ENCODE data around the gene NAGLU.

Gene NAGLU

DNA sequence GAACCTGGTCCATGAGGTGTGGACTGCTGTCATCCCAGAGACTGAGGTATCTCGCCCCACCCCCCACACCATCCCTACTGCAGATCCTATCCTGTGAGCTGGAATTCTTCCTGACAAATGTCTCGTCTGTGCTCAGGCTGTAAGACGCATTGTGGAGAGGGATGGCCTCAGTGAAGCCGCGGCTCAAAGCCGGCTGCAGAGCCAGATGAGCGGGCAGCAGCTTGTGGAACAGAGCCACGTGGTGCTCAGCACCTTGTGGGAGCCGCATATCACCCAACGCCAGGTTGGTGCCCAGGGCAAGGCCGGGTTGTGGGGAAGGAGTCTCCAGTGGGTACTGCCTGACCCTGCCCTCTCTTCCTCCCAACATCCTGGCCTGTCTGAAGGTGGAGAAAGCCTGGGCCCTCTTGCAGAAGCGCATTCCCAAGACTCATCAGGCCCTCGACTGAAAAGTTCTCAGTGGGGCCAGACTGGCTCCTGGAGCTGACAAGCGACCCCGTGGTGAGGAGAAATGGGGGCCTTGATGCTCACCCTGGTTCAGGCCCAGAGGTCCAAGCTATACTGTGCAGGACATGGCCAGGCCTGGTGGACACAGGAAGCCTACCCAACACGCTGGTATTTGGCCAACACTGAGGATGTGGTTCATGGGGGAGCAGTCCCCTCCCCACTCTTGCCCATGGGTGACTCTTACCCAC lies 29.6 kb downstream of the NAGLU start:
- DNase-seq (ENCODE audit: low spot score) = no peak
- POLR2A ChIA-PET (ENCODE audit: low non-redundant PET) = no interaction called here
- peak overlapping the region; percentile 89 for H3K27ac ChIP-seq
- CTCF ChIA-PET = interaction anchor here (0.6 to 1.4 kb wide), 2 partner anchors 18 to 1103 kb away, joined by 3 read pairs; no protein-coding TSS in a partner anchor
- TF ChIP-seq, protein P1, sequence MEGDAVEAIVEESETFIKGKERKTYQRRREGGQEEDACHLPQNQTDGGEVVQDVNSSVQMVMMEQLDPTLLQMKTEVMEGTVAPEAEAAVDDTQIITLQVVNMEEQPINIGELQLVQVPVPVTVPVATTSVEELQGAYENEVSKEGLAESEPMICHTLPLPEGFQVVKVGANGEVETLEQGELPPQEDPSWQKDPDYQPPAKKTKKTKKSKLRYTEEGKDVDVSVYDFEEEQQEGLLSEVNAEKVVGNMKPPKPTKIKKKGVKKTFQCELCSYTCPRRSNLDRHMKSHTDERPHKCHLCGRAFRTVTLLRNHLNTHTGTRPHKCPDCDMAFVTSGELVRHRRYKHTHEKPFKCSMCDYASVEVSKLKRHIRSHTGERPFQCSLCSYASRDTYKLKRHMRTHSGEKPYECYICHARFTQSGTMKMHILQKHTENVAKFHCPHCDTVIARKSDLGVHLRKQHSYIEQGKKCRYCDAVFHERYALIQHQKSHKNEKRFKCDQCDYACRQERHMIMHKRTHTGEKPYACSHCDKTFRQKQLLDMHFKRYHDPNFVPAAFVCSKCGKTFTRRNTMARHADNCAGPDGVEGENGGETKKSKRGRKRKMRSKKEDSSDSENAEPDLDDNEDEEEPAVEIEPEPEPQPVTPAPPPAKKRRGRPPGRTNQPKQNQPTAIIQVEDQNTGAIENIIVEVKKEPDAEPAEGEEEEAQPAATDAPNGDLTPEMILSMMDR (conservative IDR thresholded peaks at IDR 0.05; ENCODE audit: low read depth) = no peak

DNA sequence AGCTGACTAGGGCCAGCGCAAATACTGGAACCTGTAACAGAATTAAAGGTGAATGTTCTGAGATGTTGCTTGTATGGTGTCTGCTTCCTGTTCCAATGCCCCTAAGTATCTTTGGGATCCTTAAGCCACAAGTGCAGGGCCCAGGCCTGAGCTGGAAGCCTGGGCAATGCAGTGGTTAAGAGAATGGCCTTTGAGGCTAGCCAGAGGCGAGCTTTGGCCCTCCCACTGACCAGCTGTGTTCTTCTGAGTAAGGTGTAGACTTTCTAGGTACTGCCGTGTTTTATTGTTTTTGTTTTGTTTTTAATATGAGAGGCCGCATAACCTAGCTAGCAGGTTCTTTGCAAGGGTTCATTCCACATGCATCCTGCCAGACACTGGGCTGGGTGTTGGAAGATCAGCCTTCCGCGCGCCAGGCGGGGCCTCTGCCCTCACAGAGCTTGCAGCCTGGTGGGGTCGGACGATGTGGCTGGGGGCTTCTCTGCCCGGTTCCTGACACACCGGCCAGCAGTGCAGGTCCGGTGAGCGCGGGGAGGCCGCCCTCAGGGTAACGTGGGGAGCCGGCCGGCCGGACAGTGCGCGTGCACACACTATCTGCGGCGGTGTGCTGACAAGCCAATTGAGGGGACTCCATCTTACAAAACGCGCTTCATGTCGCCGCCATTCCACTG lies 30.3 kb downstream of the NAGLU start:
- no peak for DNase-seq (ENCODE audit: low spot score)
- TF ChIP-seq, protein P1 (conservative IDR thresholded peaks at IDR 0.05; ENCODE audit: low read depth) = no peak
- ChIA-PET POLR2A (ENCODE audit: low non-redundant PET) (no interaction called here), CTCF (interaction anchor here (0.6 to 1.4 kb wide), 2 partner anchors 17 to 1102 kb away, joined by 3 read pairs; no protein-coding TSS in a partner anchor)
- peak overlapping the region; percentile 89 for H3K27ac ChIP-seq

DNA sequence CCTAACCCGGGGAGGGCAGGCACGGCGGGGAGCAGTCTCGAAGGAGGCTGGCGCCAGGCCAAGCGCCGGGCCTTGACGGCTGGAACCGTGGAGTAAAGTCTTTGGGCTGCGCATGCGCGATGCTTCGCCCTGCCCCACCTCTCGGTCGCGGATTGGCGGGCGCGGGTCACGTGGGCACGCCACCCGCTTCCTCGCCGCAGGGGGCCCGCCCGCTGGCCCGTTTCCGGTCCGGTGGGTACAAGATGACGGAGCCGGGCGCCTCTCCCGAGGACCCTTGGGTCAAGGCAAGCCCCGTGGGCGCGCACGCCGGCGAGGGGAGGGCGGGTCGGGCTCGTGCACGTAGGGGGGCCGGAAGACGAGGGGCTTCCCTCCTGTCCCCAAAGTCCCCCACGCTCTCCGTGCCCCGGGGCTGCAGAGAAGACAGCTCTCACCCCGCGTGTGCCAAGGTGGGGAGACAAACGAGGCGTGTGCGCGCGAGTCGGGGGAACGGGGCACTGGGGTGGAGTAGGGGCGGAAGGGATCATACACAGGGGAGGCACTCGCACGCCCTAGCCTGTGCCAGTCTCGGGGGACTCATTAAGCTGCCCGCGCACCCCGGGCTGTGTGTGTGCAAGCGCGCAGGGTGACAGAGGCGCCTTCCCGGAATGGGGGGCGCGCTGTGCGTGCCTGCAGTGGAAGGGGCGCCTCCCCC lies 31.0 kb downstream of the NAGLU start, which contains the start of gene MLX:
MLX (plus strand) TSS at position 218 of the 691 bp plus-strand sequence; CDS start at position 243, 25 bp downstream.
- peak; percentile 100 for DNase-seq (ENCODE audit: low spot score)
- TF ChIP-seq, protein P1 (conservative IDR thresholded peaks at IDR 0.05; ENCODE audit: low read depth) = no peak
- CTCF ChIA-PET = interaction anchor here (0.6 to 1.4 kb wide), 4 partner anchors 16 to 197 kb away, joined by 3 to 5 read pairs (median 3); no protein-coding TSS in a partner anchor
- POLR2A ChIA-PET (ENCODE audit: low non-redundant PET) = no interaction called here
- H3K27ac ChIP-seq = peak within 1 kb of the TSS; percentile 89

DNA sequence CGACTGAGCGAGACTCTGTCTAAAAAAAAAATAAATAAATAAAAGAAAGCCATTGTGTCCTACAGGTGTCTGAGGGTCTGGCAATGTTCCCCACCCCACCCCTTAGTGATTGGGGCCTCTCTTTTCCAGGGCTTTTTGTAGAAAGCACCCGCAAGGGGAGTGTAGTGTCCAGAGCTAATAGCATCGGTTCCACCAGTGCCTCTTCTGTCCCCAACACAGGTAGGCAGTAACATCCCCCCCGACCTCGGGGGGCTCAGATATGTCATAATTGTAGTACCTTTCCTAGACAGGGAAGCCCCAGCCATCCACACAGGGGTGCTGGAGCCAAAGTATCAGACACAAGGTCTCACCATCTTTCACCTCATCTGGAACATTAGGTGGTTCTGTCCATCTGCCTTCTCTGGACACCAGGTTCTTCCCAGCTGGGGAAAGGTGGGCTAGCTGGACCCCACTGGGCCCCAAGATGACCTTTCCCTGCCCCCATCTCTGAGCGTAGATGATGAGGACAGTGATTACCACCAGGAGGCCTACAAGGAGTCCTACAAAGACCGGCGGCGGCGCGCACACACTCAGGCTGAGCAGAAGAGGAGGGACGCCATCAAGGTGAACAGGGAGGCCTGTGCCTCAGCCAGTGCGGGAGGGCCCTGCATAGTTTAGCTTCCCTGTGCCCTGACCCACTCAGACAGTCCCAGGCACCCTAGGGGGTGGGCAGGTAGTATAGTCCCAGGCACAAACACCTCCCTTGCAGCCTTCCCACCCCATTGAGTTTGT lies 32.5 kb downstream of the NAGLU start:
- CTCF ChIA-PET = interaction anchor here (0.6 kb wide), 1 partner anchor 33 kb away, joined by 3 read pairs; the partner anchor contains the start of gene NAGLU
- TF ChIP-seq, protein P1 (conservative IDR thresholded peaks at IDR 0.05; ENCODE audit: low read depth) = no peak
- H3K27ac ChIP-seq = peak overlapping the region; percentile 89
- POLR2A ChIA-PET (ENCODE audit: low non-redundant PET) = no interaction called here
- DNase-seq (ENCODE audit: low spot score) = no peak

DNA sequence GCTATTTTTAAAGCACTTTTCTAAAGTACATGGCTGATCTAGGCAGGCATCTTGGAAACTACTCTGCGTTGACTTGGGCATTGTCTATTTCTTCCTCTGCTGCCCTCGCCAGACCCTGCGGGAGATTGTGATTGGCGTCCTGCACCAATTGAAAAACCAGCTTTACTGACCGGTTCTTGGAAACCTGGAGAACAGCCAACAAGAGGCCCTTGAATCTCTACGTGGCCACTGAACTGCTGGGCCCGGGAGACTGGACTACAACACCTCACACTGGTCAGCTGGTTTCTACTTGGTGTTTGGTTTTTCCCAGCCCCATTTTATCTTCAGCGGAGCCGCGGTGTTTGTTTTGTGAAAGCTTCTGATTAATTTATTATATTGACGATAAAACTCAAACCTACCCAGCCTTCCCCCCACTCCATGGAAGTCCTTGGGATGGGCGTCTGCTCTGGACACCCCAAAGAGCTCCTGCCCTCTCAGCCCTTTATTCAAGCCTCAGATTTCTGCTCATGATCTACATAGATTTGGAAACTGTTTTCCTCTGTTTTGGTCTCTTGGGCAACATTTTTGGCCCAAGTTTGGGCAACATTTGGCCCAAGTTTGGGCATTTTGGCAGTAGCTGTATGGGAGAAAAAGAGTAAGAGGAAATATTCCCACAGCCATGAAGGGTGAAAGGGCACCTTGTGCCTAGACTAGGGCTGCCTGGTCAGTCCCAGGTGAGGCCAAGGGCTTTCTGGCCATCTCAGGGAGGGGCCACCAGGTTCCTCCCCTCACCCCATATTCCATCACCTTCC lies 35.6 kb downstream of the NAGLU start:
- DNase-seq (ENCODE audit: low spot score) = no peak
- CTCF ChIA-PET = no interaction called here
- TF ChIP-seq, protein P1 (conservative IDR thresholded peaks at IDR 0.05; ENCODE audit: low read depth) = no peak
- POLR2A ChIA-PET (ENCODE audit: low non-redundant PET) = no interaction called here
- H3K27ac ChIP-seq = peak overlapping the region; percentile 89
